ENCODE data around the gene DNAAF3. TPM values are rescaled to one million over a fixed set of nuclear protein-coding genes. Genes with fewer than 3 reads are reported as not detected.

DNAAF3 gene
- total RNA-seq, 4 donors from 2014 or later, result 0.48 to 10.6 (median 3.1) TPM

- no peak for TF ChIP-seq POLR2AphosphoS5 (IDR thresholded peaks at IDR 0.05)
- no peak for TF ChIP-seq CTCF (IDR thresholded peaks at IDR 0.05)
- TF ChIP-seq POLR2A (IDR thresholded peaks at IDR 0.05), result no peak
- no peak for TF ChIP-seq EP300 (IDR thresholded peaks at IDR 0.05)
- Histone ChIP-seq H3K9me3 (no peaks in the 10 kb centered on the region), H3K27me3 (peaks cover 79% of the 10 kb centered on the region), H3K4me1 (peaks cover 8% of the 10 kb centered on the region), H3K27ac (no peak overlapping the region), H3K36me3 (no peaks in the 10 kb centered on the region), H3K4me3 (no peak overlapping the region)
- no peak for DNase-seq (ENCODE audit: low spot score in 2 of 2)
- 33% methylated on average over 5 of the region's 9 CpGs for WGBS
These were observed 18.7 kb downstream of the DNAAF3 start for GRCh38 chr19:55147545-55148251.

DNA sequence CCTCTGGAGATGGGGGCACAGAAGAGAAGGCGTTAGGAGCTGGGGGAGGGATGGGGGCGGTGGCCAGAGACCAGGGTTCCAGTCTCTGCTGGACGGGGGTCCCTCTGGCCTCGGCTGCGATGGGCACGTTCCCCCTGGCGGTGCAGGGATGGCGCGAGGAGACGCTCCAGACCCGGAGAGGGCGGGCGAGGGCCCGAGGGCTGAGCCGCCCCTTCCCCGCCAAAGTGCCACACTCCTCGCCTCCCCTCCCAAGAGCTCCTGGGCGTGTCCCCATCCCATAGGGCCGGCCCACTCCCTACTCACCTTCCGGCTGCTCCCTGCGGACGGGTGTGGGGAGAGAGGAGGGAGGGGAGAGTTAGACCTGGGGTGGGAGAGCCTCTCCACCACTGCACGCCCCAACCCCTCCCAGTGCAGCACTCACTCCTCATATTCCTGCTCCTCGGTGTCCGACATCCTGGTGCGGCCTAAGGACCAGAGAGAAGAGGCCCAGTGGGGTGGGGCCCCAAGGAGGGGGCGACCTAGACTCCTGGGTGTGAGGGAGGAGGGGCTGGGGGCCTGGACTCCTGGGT, 19.6 kb downstream of the DNAAF3 start:
- Histone ChIP-seq H3K4me3 (peak overlapping the region; percentile 36), H3K27me3 (peaks cover 89% of the 10 kb centered on the region), H3K4me1 (peaks cover 8% of the 10 kb centered on the region), H3K9me3 (no peaks in the 10 kb centered on the region), H3K27ac (no peak overlapping the region), H3K36me3 (no peaks in the 10 kb centered on the region)
- no peak for DNase-seq (ENCODE audit: low spot score in 2 of 2)
- TF ChIP-seq POLR2A (IDR thresholded peaks at IDR 0.05) (no peak), EP300 (IDR thresholded peaks at IDR 0.05) (no peak), CTCF (IDR thresholded peaks at IDR 0.05) (no peak), POLR2AphosphoS5 (IDR thresholded peaks at IDR 0.05) (no peak)
- WGBS, result 11% methylated on average over 5 of the region's 27 CpGs

- TF ChIP-seq EP300 (IDR thresholded peaks at IDR 0.05) (no peak), POLR2A (IDR thresholded peaks at IDR 0.05) (no peak), POLR2AphosphoS5 (IDR thresholded peaks at IDR 0.05) (no peak), CTCF (IDR thresholded peaks at IDR 0.05) (peak in 1 of 2 donors; percentile 56)
- 8% methylated on average over 9 of the region's 41 CpGs for WGBS
- no peak for DNase-seq (ENCODE audit: low spot score in 2 of 2)
- Histone ChIP-seq H3K4me1 (peaks cover 8% of the 10 kb centered on the region), H3K27ac (no peak overlapping the region), H3K27me3 (peaks cover 95% of the 10 kb centered on the region), H3K36me3 (no peaks in the 10 kb centered on the region), H3K9me3 (no peaks in the 10 kb centered on the region), H3K4me3 (peak overlapping the region; percentile 36)
These were observed 20.2 kb downstream of the DNAAF3 start for GRCh38 chr19:55146078-55146704.

- Histone ChIP-seq H3K36me3 (no peaks in the 10 kb centered on the region), H3K27ac (no peak overlapping the region), H3K4me1 (peaks cover 8% of the 10 kb centered on the region), H3K4me3 (no peak overlapping the region), H3K27me3 (peaks cover 98% of the 10 kb centered on the region), H3K9me3 (no peaks in the 10 kb centered on the region)
- TF ChIP-seq POLR2AphosphoS5 (IDR thresholded peaks at IDR 0.05), result no peak
- TF ChIP-seq POLR2A (IDR thresholded peaks at IDR 0.05), result no peak
- TF ChIP-seq EP300 (IDR thresholded peaks at IDR 0.05), result no peak
- no peak for TF ChIP-seq CTCF (IDR thresholded peaks at IDR 0.05)
- WGBS, result 24% methylated on average over 3 of the region's 3 CpGs
- DNase-seq (ENCODE audit: low spot score in 2 of 2), result no peak
These were observed 21.2 kb downstream of the DNAAF3 start for GRCh38 chr19:55145232-55145631.

DNA sequence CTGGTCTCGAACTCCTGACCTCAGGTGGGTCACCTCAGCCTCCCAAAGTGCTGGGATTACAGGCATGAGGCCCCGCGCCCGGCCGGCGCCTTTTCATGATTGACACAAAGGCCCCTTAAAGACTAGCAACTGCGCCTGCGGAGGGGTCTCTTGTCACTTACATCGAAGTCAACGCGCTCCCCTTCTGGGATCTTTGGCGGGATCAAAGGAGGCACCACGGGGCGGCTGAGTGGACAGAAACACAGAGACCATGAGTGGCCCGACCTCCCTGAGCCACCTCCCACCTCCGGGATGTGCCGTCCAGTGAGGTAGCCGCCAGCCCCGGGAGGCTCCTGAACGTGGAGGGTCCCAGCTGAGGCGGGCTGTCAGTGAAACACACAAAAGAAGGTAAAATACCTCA, 24.7 kb downstream of the DNAAF3 start:
- no peak overlapping the region for H3K27ac ChIP-seq
- no peaks in the 10 kb centered on the region for H3K36me3 ChIP-seq
- DNase-seq (ENCODE audit: low spot score in 2 of 2), result no peak
- H3K4me1 ChIP-seq, result peaks cover 6% of the 10 kb centered on the region
- peaks cover 85% of the 10 kb centered on the region for H3K27me3 ChIP-seq
- TF ChIP-seq EP300 (IDR thresholded peaks at IDR 0.05), result no peak
- no peak for TF ChIP-seq CTCF (IDR thresholded peaks at IDR 0.05)
- no peak for TF ChIP-seq POLR2A (IDR thresholded peaks at IDR 0.05)
- H3K9me3 ChIP-seq, result no peaks in the 10 kb centered on the region
- 44% methylated on average over 11 of the region's 21 CpGs for WGBS
- H3K4me3 ChIP-seq, result no peak overlapping the region

Measured in suprapubic skin (tissue), 4 donors.